Keratinocyte (primary cell): ENCODE measurements around the gene BCAS3. TPM values are rescaled to one million over a fixed set of nuclear protein-coding genes. Genes with fewer than 3 reads are reported as not detected.
"Not testable (repeated sequence)": the region's sequence is repeated elsewhere in the genome, so short reads cannot be mapped to it uniquely, and the experiment has no call there.

ENCODE experiments used
- DNase-seq: peaks from one replicate; pipeline ENCODE4 v3.0.0-alpha.2; 2011; ENCODE audit warnings: low read depth, missing footprints, low spot score
- FAIRE-seq: peaks from 2 replicates; lab custom pipeline; 2011; peaks lifted over from hg19 to GRCh38; lab: Jason Lieb, UNC
- H2AFZ ChIP-seq: 2 replicates; pipeline ENCODE4 v1.6.0; 2012; ENCODE audit warnings: low read length, control low read depth, inconsistent platforms; ENCODE audit not compliant: control insufficient read depth
- H3K27ac ChIP-seq: 2 replicates; pipeline ENCODE4 v1.5.1; 2011; ENCODE audit warnings: low read length; ENCODE audit not compliant: control insufficient read depth, insufficient read depth
- H3K27me3 ChIP-seq: 3 replicates; pipeline ENCODE4 v1.6.0; 2011; ENCODE audit warnings: low read length; ENCODE audit not compliant: control insufficient read depth, insufficient read depth; ENCODE audit errors: extremely low read depth
- H3K36me3 ChIP-seq, 2 experiments: 2 replicates in 1 of 2; 3 replicates in 1 of 2; pipeline ENCODE4 v1.5.1; 2011; ENCODE audit warnings: low read length in 2 of 2, mild to moderate bottlenecking in 1 of 2; ENCODE audit not compliant: control insufficient read depth in 2 of 2, insufficient read depth in 2 of 2; ENCODE audit errors: extremely low read depth in 1 of 2
- H3K4me1 ChIP-seq: 3 replicates; pipeline ENCODE4 v1.5.1; 2011; ENCODE audit warnings: low read length; ENCODE audit not compliant: control insufficient read depth, insufficient read depth; ENCODE audit errors: extremely low read depth
- H3K4me2 ChIP-seq: 3 replicates; pipeline ENCODE4 v1.6.0; 2011; ENCODE audit warnings: low read depth, low read length; ENCODE audit not compliant: control insufficient read depth, insufficient read depth; ENCODE audit errors: extremely low read depth
- H3K4me3 ChIP-seq, 3 experiments: fragments of 200-600 bp in 1 of 3; sonication (generic) in 1 of 3; 2 replicates in 2 of 3; 3 replicates in 1 of 3; pipeline ENCODE4 v1.5.1; 2011 to 2016; ENCODE audit warnings: low read length in 3 of 3, mild to moderate bottlenecking in 3 of 3, control low read depth in 2 of 3, inconsistent platforms in 1 of 3, low read depth in 1 of 3, mixed read lengths in 1 of 3, mixed run types in 1 of 3, moderate library complexity in 1 of 3; ENCODE audit not compliant: control insufficient read depth in 2 of 3, insufficient read depth in 2 of 3; ENCODE audit errors: extremely low read depth in 1 of 3
- H3K79me2 ChIP-seq: 2 replicates; pipeline ENCODE4 v1.6.0; 2012; ENCODE audit warnings: low read length; ENCODE audit not compliant: control insufficient read depth, insufficient read depth
- H3K9ac ChIP-seq: 3 replicates; pipeline ENCODE4 v1.6.0; 2011; ENCODE audit warnings: low read length; ENCODE audit not compliant: control insufficient read depth, insufficient read depth; ENCODE audit errors: extremely low read depth
- H3K9me1 ChIP-seq: 3 replicates; pipeline ENCODE4 v1.6.0; 2011; ENCODE audit warnings: low read length; ENCODE audit not compliant: control insufficient read depth, insufficient read depth; ENCODE audit errors: extremely low read depth
- H3K9me3 ChIP-seq: 2 replicates; pipeline ENCODE4 v1.5.1; 2012; ENCODE audit warnings: low read depth, low read length; ENCODE audit not compliant: control insufficient read depth
- H4K20me1 ChIP-seq: 3 replicates; pipeline ENCODE4 v1.6.0; 2011; ENCODE audit warnings: low read length; ENCODE audit not compliant: control insufficient read depth, insufficient read depth; ENCODE audit errors: extremely low read depth
- CTCF ChIP-seq, 3 experiments: IDR thresholded peaks in 1 of 3; conservative IDR thresholded peaks in 1 of 3; optimal IDR thresholded peaks in 1 of 3; 2 replicates in 2 of 3; 3 replicates in 1 of 3; pipeline versions ENCODE3 to v1.5.1; 2011; ENCODE audit warnings: low read length in 3 of 3, mild to moderate bottlenecking in 3 of 3, moderate library complexity in 2 of 3, control low read depth in 1 of 3, inconsistent platforms in 1 of 3; ENCODE audit not compliant: insufficient read depth in 2 of 3; ENCODE audit errors: extremely low read depth in 1 of 3
- EZH2 ChIP-seq: IDR thresholded peaks from one replicate; pipeline ENCODE4 v1.6.1; 2012; ENCODE audit warnings: inconsistent platforms, mild to moderate bottlenecking, low read length, moderate library complexity
- dilution Hi-C: fragments of 300-500 bp; cut with MboI; formaldehyde crosslinking; loops from one replicate; pipeline ENCODE4 v1.7.0; 2020; ENCODE audit warnings: low sequenced_read_pairs; ENCODE audit not compliant: extremely low pct_ligation_motif_present
- polyA plus RNA-seq, 5 experiments: library from polyadenylated mRNA; depleted of rRNA in 3 of 5; stranded (reverse) in 3 of 5; stranded (forward) in 1 of 5; unstranded in 1 of 5; fragments of >200 nt; gene quantifications; 1 replicate in 1 of 5; 2 replicates in 3 of 5; 3 replicates in 1 of 5; pipeline versions ENCODE4 v1.2.1 to v1.2.3, GENCODE V29; 2011 to 2012; ENCODE audit warnings: missing spikeins in 2 of 5, low read depth in 1 of 5, low replicate concordance in 1 of 5

BCAS3 gene
- polyA plus RNA-seq, 1 donor (not counting 4 experiments of a cell fraction or from before 2014, with no cell fraction given), result 11.8 TPM

- no peak for TF ChIP-seq CTCF (optimal IDR thresholded peaks at IDR 0.05 in 1 of 3, IDR thresholded peaks at IDR 0.05 in 1 of 3, conservative IDR thresholded peaks at IDR 0.05 in 1 of 3; ENCODE audit: extremely low read depth in 1 of 3, insufficient read depth in 2 of 3, low read length in 3 of 3)
- TF ChIP-seq EZH2, result no peak
- no peak overlapping the region for H3K9ac ChIP-seq
- H3K4me1 ChIP-seq, result no peaks in the 10 kb centered on the region
- dilution Hi-C loops, result no loop called here
- H3K27ac ChIP-seq, result no peak overlapping the region
- no peaks in the 10 kb centered on the region for H4K20me1 ChIP-seq
- DNase-seq, result no peak
- no peaks in the 10 kb centered on the region for H3K36me3 ChIP-seq
- H3K9me1 ChIP-seq, result no peaks in the 10 kb centered on the region
- peaks cover 4% of the 10 kb centered on the region for H3K27me3 ChIP-seq
- H3K9me3 ChIP-seq, result no peaks in the 10 kb centered on the region
- H2AFZ ChIP-seq, result no peak overlapping the region
- no peak overlapping the region for H3K4me2 ChIP-seq
- FAIRE-seq, result no peak
- no peak overlapping the region for H3K4me3 ChIP-seq
- H3K79me2 ChIP-seq, result no peaks in the 10 kb centered on the region
Observed at GRCh38 chr17:61436995-61437704, 759.5 kb downstream of the BCAS3 start.

GRCh38 chr17:61440697-61441096 lies 763.0 kb downstream of the BCAS3 start:
- dilution Hi-C loops, result no loop called here
- no peak overlapping the region for H3K9ac ChIP-seq
- H3K27ac ChIP-seq, result no peak overlapping the region
- no peaks in the 10 kb centered on the region for H3K9me3 ChIP-seq
- H3K4me3 ChIP-seq, result no peak overlapping the region
- H3K4me2 ChIP-seq, result no peak overlapping the region
- H3K9me1 ChIP-seq, result no peaks in the 10 kb centered on the region
- no peaks in the 10 kb centered on the region for H3K4me1 ChIP-seq
- H3K36me3 ChIP-seq, result no peaks in the 10 kb centered on the region
- H3K27me3 ChIP-seq, result peaks cover 7% of the 10 kb centered on the region
- no peak for TF ChIP-seq CTCF (optimal IDR thresholded peaks at IDR 0.05 in 1 of 3, IDR thresholded peaks at IDR 0.05 in 1 of 3, conservative IDR thresholded peaks at IDR 0.05 in 1 of 3; ENCODE audit: extremely low read depth in 1 of 3, insufficient read depth in 2 of 3, low read length in 3 of 3)
- no peak for TF ChIP-seq EZH2
- no peaks in the 10 kb centered on the region for H3K79me2 ChIP-seq
- FAIRE-seq, result no peak
- H2AFZ ChIP-seq, result no peak overlapping the region
- no peaks in the 10 kb centered on the region for H4K20me1 ChIP-seq
- DNase-seq, result no peak

DNA sequence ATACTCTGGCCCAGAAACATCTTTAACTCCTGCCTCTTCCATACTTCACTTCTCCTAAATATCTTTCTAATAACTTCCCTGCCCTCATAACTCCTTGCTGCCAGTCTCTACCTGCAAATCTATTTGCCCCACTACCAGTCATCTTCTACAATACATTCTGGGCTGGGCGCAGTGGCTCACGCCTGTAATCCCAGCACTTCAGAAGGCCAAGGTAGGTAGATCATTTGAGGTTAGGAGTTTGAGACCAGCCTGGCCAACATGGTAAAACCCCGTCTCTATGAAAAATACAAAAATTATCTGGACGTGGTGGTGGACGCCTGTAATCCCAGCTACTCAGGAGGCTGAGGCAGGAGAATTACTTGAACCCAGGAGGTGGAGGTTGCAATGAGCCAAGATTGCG lies 763.9 kb downstream of the BCAS3 start:
- dilution Hi-C loops, FAIRE-seq: not testable (repeated sequence)

More for the DNA sequence above, 763.9 kb downstream of the BCAS3 start:
- not testable (repeated sequence) for H3K9me3 ChIP-seq, H3K9ac ChIP-seq, H2AFZ ChIP-seq, H3K4me1 ChIP-seq, H3K9me1 ChIP-seq, H3K27me3 ChIP-seq, H3K36me3 ChIP-seq, H4K20me1 ChIP-seq, H3K79me2 ChIP-seq, H3K27ac ChIP-seq, H3K4me2 ChIP-seq, H3K4me3 ChIP-seq, DNase-seq
